ENCODE results near the gene BCO1.

DNA sequence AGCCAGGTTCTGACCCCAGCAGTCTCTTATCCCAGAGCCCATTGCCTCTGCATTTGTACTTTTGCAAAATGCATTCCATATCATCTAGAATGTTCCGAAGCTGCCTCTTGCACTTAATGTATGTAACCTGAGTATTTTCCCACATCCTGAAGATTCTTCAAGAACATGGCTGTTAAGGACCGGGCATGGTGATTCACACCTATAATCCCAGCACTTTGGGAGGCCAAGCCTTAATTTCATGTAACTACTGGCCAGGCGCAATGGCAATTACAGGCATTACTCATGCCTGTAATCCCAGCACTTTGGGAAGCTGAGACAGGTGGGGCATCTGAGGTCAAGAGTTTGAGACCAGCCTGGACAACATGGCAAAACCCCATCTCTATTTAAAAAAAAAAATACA, 44.6 kb downstream of the BCO1 start:
- TF ChIP-seq POLR2A (IDR thresholded peaks at IDR 0.05): no peak
- TF ChIP-seq CTCF (IDR thresholded peaks at IDR 0.05): no peak
